Hepatocyte (in vitro differentiated cells): ENCODE results near the gene TBC1D24. TPM values are rescaled to one million over a fixed set of nuclear protein-coding genes. Genes with fewer than 3 reads are reported as not detected.
"Not testable (repeated sequence)": the region's sequence is repeated elsewhere in the genome, so short reads cannot be mapped to it uniquely, and the experiment has no call there.

Experiments used
- DNase-seq: peaks from one replicate; pipeline ENCODE4 v3.0.0-alpha.2; 2016; ENCODE audit warnings: low spot score
- H2AFZ ChIP-seq: fragments of 200-600 bp; sonication (generic); 2 replicates; pipeline ENCODE4 v1.6.0; 2016; ENCODE audit warnings: antibody characterized with exemption, mild to moderate bottlenecking
- H3K27ac ChIP-seq: fragments of 200-600 bp; sonication (generic); 2 replicates; pipeline ENCODE4 v1.5.1; 2016; ENCODE audit warnings: mild to moderate bottlenecking
- H3K27me3 ChIP-seq: fragments of 200-600 bp; sonication (generic); 2 replicates; pipeline ENCODE4 v1.6.1; 2016
- H3K36me3 ChIP-seq: fragments of 200-600 bp; sonication (generic); replicated peaks from 2 replicates; pipeline ENCODE4 v1.5.1; 2016; ENCODE audit warnings: low read depth; ENCODE audit not compliant: insufficient read depth
- H3K4me1 ChIP-seq: fragments of 200-600 bp; sonication (generic); 2 replicates; pipeline ENCODE4 v1.5.1; 2016; ENCODE audit warnings: mild to moderate bottlenecking, moderate library complexity; ENCODE audit not compliant: insufficient read depth
- H3K4me2 ChIP-seq: fragments of 200-600 bp; sonication (generic); 2 replicates; pipeline ENCODE4 v1.6.0; 2016
- H3K4me3 ChIP-seq: fragments of 200-600 bp; sonication (generic); 2 replicates; pipeline ENCODE4 v1.5.1; 2016; ENCODE audit warnings: mild to moderate bottlenecking
- H3K79me2 ChIP-seq: fragments of 200-600 bp; sonication (generic); 2 replicates; pipeline ENCODE4 v1.6.0; 2017; ENCODE audit warnings: mild to moderate bottlenecking
- H3K9me2 ChIP-seq: fragments of 200-600 bp; sonication (generic); replicated peaks from 2 replicates; pipeline ENCODE4 v1.6.0; 2017; ENCODE audit warnings: mild to moderate bottlenecking; ENCODE audit not compliant: insufficient read depth
- H3K9me3 ChIP-seq: fragments of 200-600 bp; sonication (generic); 2 replicates; pipeline ENCODE4 v1.5.1; 2016; ENCODE audit warnings: low read depth, mild to moderate bottlenecking
- H4K20me1 ChIP-seq: fragments of 200-600 bp; sonication (generic); 2 replicates; pipeline ENCODE4 v1.6.0; 2016; ENCODE audit warnings: mild to moderate bottlenecking; ENCODE audit not compliant: insufficient read depth, poor library complexity, severe bottlenecking
- CTCF ChIP-seq: fragments of 200-600 bp; sonication (generic); IDR thresholded peaks from 2 replicates; pipeline ENCODE4 v1.5.1; 2016; ENCODE audit warnings: antibody characterized with exemption, mild to moderate bottlenecking; ENCODE audit not compliant: poor library complexity
- EZH2 ChIP-seq: fragments of 200-600 bp; sonication (generic); IDR thresholded peaks from 2 replicates; pipeline ENCODE4 v1.6.1; 2016; ENCODE audit warnings: antibody characterized with exemption, mild to moderate bottlenecking, borderline replicate concordance
- EZH2phosphoT487 ChIP-seq: fragments of 200-600 bp; sonication (generic); IDR thresholded peaks from one replicate; pipeline ENCODE4 v1.6.1; 2018; ENCODE audit warnings: antibody characterized with exemption, mild to moderate bottlenecking, low read depth, moderate library complexity; ENCODE audit not compliant: unreplicated experiment, severe bottlenecking
- WGBS: methylation state at CpG from one replicate; pipeline ENCODE4 v1.1.6; 2016; ENCODE audit warnings: low lambda C conversion rate; ENCODE audit errors: missing lambda C conversion rate; 5-methylcytosine and 5-hydroxymethylcytosine counted together
- polyA plus RNA-seq: library from polyadenylated mRNA; unstranded; fragments of >200 nt; fragmentation: Nextera tagmentation; extraction: Ambion mirVana; gene quantifications from 2 replicates; pipeline ENCODE4 v1.2.1, GENCODE V29; 2016
- total RNA-seq: library from RNA; depleted of rRNA; stranded (reverse); fragments of >200 nt; gene quantifications from 2 replicates; pipeline ENCODE4 v1.2.3, GENCODE V29; 2014

TBC1D24 gene
- total and polyA plus RNA-seq, 2 experiments from 2014 or later = 8.3 to 13.6 TPM

DNA sequence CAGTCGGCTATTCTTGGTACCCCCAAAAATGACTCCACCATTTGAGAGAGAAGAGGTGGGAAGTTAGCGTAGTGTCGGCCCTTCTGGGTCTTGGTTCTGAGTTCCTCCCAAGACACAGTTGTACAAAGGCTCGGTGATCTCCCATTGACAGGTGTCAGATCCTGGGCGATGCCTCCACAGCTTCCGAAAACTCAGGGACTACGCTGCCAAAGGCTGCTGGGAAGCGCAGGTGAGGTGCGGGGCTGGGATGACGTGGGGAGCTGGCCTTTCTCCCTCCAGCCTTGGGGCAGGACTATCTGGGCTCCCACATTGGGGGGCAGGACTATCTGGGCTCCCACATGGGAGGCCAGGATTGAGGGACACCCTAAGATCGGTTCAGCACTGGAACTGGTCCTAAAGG, 35.3 kb upstream of the TBC1D24 start:
- TF ChIP-seq CTCF (no peak), EZH2 (no peak), EZH2phosphoT487 (no peak)
- WGBS = 97% methylated on average over 11 of the region's 11 CpGs
- no peaks in the 10 kb centered on the region for H3K9me3 ChIP-seq
- no peak overlapping the region for H3K4me3 ChIP-seq
- H3K4me2 ChIP-seq = no peak overlapping the region
- no peaks in the 10 kb centered on the region for H3K27me3 ChIP-seq
- no peaks in the 10 kb centered on the region for H4K20me1 ChIP-seq
- H3K79me2 ChIP-seq = no peaks in the 10 kb centered on the region
- no peaks in the 10 kb centered on the region for H3K36me3 ChIP-seq
- no peaks in the 10 kb centered on the region for H3K4me1 ChIP-seq
- H2AFZ ChIP-seq = no peak overlapping the region
- no peaks in the 10 kb centered on the region for H3K9me2 ChIP-seq
- DNase-seq = no peak
- H3K27ac ChIP-seq = no peak overlapping the region

DNA sequence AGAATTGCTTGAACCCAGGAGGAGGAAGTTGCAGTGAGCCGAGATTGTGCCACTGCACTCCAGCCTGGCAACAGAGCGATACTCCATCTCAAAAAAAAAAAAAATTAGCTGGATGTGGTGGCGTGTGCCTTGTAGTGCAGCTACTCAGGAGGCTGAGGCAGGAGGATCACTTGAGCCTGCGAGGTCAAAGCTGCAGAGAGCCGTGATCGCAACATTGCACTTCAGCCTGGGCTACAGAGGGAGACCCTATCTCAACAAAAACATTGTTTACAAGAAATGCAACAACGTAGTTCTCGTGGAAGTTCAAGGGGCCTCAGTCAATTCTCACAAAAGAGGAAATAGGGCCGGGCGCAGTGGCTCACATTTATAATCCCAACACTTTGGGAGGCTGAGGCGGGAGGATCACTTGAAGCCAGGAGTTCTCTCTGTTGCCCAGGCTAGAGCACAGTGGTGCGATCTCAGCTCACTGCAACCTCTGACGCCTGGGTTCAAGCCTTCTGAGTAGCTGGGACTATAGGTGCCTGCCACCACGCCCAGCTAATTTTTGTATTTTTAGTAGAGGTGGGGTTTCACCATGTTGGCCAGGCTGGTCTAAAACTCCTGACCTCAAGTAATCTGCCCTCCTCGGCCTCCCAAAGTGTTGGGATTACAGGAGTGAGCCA, 33.7 kb upstream of the TBC1D24 start:
- not testable (repeated sequence) for H4K20me1 ChIP-seq

DNA sequence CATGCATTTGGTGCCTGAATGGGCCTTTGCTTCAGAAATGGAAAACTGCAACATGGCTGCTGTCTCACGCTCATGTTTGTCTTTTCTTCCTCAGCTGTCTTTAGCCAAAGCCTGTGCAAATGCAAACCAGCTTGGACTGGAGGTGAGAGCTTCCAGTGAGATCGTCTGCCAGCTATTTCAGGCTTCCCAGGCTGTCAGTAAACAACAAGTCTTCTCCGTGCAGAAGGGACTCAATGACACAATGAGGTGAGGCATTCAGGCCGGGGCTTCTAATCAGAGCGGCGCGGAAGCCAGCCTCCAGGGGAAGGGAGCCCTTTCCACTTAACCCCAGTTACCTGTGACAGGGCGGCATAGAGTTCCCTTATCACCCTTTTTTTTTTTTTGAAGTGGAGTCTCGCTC, 31.4 kb upstream of the TBC1D24 start:
- Histone ChIP-seq H3K9me2 (no peaks in the 10 kb centered on the region), H3K36me3 (no peaks in the 10 kb centered on the region), H3K9me3 (no peaks in the 10 kb centered on the region), H3K4me1 (no peaks in the 10 kb centered on the region), H3K27me3 (no peaks in the 10 kb centered on the region), H3K79me2 (no peaks in the 10 kb centered on the region), H3K4me3 (no peak overlapping the region), H3K4me2 (no peak overlapping the region), H2AFZ (no peak overlapping the region), H3K27ac (no peak overlapping the region), H4K20me1 (no peaks in the 10 kb centered on the region)
- no peak for DNase-seq
- TF ChIP-seq CTCF (no peak), EZH2phosphoT487 (no peak), EZH2 (no peak)
- 90% methylated on average over 8 of the region's 9 CpGs for WGBS

More for the DNA sequence above, 33.7 kb upstream of the TBC1D24 start:
- H3K4me1 ChIP-seq, H3K36me3 ChIP-seq, DNase-seq, H3K9me2 ChIP-seq, H3K9me3 ChIP-seq, H3K4me3 ChIP-seq, H3K4me2 ChIP-seq, H2AFZ ChIP-seq, H3K79me2 ChIP-seq, H3K27ac ChIP-seq, H3K27me3 ChIP-seq: not testable (repeated sequence)
- 86% methylated on average over 15 of the region's 15 CpGs for WGBS

- H4K20me1 ChIP-seq = no peaks in the 10 kb centered on the region
- no peaks in the 10 kb centered on the region for H3K27me3 ChIP-seq
- TF ChIP-seq CTCF (no peak), EZH2 (no peak), EZH2phosphoT487 (no peak)
- no peak overlapping the region for H3K4me2 ChIP-seq
- no peaks in the 10 kb centered on the region for H3K9me3 ChIP-seq
- no peaks in the 10 kb centered on the region for H3K9me2 ChIP-seq
- H3K36me3 ChIP-seq = no peaks in the 10 kb centered on the region
- no peaks in the 10 kb centered on the region for H3K79me2 ChIP-seq
- DNase-seq = no peak
- WGBS = 96% methylated on average over 11 of the region's 11 CpGs
- H3K4me3 ChIP-seq = no peak overlapping the region
- no peaks in the 10 kb centered on the region for H3K4me1 ChIP-seq
- no peak overlapping the region for H2AFZ ChIP-seq
- H3K27ac ChIP-seq = no peak overlapping the region
These were observed 26.9 kb upstream of the TBC1D24 start for GRCh38 chr16:2447920-2448583.
